Vagina (tissue), 2 donors: ENCODE measurements around the gene ERGIC1. TPM values are rescaled to one million over a fixed set of nuclear protein-coding genes. Genes with fewer than 3 reads are reported as not detected.
"Not testable (repeated sequence)": the region's sequence is repeated elsewhere in the genome, so short reads cannot be mapped to it uniquely, and the experiment has no call there.

ENCODE experiments used
- DNase-seq, 2 donors: peaks; one replicate each; pipeline ENCODE4 v3.0.0-alpha.2; 2017; ENCODE audit errors: extremely low spot score in 2 of 2
- H3K27ac ChIP-seq: fragments of 200-600 bp; sonication (generic); one replicate; pipeline ENCODE4 v1.5.1; 2019
- H3K27me3 ChIP-seq: fragments of 200-600 bp; sonication (generic); one replicate; pipeline ENCODE4 v1.5.1; 2019
- H3K36me3 ChIP-seq, 2 donors: fragments of 200-600 bp; sonication (generic); one replicate each; pipeline ENCODE4 v1.5.1; 2017 to 2019
- H3K4me1 ChIP-seq: fragments of 200-600 bp; sonication (generic); one replicate; pipeline ENCODE4 v1.5.1; 2019
- H3K4me3 ChIP-seq, 2 donors: fragments of 200-600 bp; sonication (generic); 1 replicate in 1 of 2; 2 replicates in 1 of 2; pipeline ENCODE4 v1.5.1; 2016 to 2019
- H3K9me3 ChIP-seq: fragments of 200-600 bp; sonication (generic); one replicate; pipeline ENCODE4 v1.5.1; 2019
- POLR2A ChIP-seq, 2 donors: fragments of 450-650 bp; IDR thresholded peaks; one replicate each; pipeline ENCODE4 v1.6.1; 2017; ENCODE audit warnings: antibody characterized with exemption in 2 of 2, mild to moderate bottlenecking in 2 of 2, moderate library complexity in 2 of 2
- POLR2AphosphoS5 ChIP-seq, 2 donors: sonication (generic); formaldehyde crosslinking; IDR thresholded peaks; one replicate each; pipeline ENCODE4 v1.9.0; 2017; ENCODE audit warnings: antibody characterized with exemption in 2 of 2, mild to moderate bottlenecking in 2 of 2, low read depth in 1 of 2; ENCODE audit not compliant: insufficient read depth in 1 of 2
- intact Hi-C: fragments of 100-400 bp; cut with DNase I; formaldehyde crosslinking; loops from one replicate; pipeline ENCODE4 v1.15.1; 2023
- total RNA-seq: library from RNA; depleted of rRNA; stranded (reverse); fragments of >200 nt; gene quantifications from one replicate; pipeline ENCODE4 v1.2.3, GENCODE V29; 2016
- TF ChIP-seq, protein P1 (sequence below), 3 experiments: fragments of 450-650 bp in 2 of 3; fragments of 200-600 bp in 1 of 3; sonication (generic) in 1 of 3; IDR thresholded peaks; one replicate each; pipeline ENCODE4 v1.5.1; 2017 to 2019; ENCODE audit warnings: antibody characterized with exemption in 3 of 3, mild to moderate bottlenecking in 2 of 3, moderate library complexity in 2 of 3

ERGIC1 gene
- total RNA-seq, 1 donor from 2014 or later: 97.2 TPM

DNA sequence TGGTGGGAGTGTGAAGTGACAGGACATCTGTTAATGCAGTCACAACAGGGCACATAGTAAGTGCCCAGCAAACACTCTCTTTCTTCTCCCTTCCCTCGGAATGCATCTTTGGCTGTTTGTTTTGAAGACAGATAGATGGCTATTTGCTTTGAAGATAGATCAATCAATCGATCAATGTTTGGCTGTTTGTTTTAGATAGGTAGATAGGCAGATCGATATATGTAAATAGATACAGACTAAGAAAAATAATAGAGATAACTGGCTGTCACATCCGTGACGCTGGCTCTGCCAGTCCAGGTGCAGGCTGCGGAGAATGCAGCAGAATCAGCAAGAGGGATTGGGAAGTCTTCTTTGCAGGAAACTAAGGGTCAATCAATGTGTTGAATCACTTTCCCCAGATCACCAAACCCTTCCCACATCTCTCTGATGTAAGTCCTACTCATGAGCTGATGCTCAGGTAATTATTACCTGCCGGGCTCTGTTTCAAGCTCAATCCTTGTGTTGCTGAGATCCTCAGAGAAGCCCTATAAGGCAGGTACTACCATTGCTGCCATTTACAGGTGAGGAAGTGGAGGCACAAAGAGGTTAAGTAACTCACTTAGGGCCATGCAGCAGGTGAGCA, 60.8 kb downstream of the ERGIC1 start:
- no peaks in the 10 kb centered on the region for H3K36me3 ChIP-seq
- TF ChIP-seq, protein P1, sequence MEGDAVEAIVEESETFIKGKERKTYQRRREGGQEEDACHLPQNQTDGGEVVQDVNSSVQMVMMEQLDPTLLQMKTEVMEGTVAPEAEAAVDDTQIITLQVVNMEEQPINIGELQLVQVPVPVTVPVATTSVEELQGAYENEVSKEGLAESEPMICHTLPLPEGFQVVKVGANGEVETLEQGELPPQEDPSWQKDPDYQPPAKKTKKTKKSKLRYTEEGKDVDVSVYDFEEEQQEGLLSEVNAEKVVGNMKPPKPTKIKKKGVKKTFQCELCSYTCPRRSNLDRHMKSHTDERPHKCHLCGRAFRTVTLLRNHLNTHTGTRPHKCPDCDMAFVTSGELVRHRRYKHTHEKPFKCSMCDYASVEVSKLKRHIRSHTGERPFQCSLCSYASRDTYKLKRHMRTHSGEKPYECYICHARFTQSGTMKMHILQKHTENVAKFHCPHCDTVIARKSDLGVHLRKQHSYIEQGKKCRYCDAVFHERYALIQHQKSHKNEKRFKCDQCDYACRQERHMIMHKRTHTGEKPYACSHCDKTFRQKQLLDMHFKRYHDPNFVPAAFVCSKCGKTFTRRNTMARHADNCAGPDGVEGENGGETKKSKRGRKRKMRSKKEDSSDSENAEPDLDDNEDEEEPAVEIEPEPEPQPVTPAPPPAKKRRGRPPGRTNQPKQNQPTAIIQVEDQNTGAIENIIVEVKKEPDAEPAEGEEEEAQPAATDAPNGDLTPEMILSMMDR (IDR thresholded peaks at IDR 0.05): no peak
- TF ChIP-seq POLR2A (IDR thresholded peaks at IDR 0.05) (no peak), POLR2AphosphoS5 (IDR thresholded peaks at IDR 0.05; ENCODE audit: insufficient read depth in 1 of 2, low read depth in 1 of 2) (no peak)
- H3K27me3 ChIP-seq: no peaks in the 10 kb centered on the region
- H3K9me3 ChIP-seq: no peaks in the 10 kb centered on the region
- peak overlapping the region; percentile 95 for H3K27ac ChIP-seq
- no peak for DNase-seq
- no peak overlapping the region for H3K4me3 ChIP-seq
- H3K4me1 ChIP-seq: peaks cover 34% of the 10 kb centered on the region
- intact Hi-C loops: no loop called here

DNA sequence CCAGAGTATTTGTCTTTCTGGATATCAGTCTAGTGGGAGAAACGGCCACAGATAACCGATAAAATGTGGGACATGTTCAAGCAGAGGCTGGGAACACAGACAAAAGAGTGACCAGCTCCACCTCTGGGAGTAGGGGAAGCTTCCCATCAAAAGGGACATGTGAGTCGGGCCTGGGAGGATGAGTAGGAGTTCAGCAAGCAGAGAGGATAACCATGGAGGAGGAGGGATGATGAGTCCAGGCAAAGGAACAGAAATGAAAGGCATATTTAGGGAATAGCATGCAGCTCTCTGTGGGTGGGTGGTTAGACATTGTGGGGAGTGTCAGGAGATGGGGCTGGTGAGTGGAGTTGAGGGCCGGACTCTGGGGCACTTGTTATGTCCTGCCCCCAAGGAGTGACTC, 61.5 kb downstream of the ERGIC1 start:
- intact Hi-C loops: no loop called here
- Histone ChIP-seq H3K4me1 (peaks cover 40% of the 10 kb centered on the region), H3K9me3 (no peaks in the 10 kb centered on the region), H3K27ac (peak overlapping the region; percentile 95), H3K4me3 (no peak overlapping the region), H3K36me3 (no peaks in the 10 kb centered on the region), H3K27me3 (no peaks in the 10 kb centered on the region)
- TF ChIP-seq POLR2AphosphoS5 (IDR thresholded peaks at IDR 0.05; ENCODE audit: insufficient read depth in 1 of 2, low read depth in 1 of 2): no peak
- no peak for TF ChIP-seq POLR2A (IDR thresholded peaks at IDR 0.05)
- TF ChIP-seq, protein P1 (IDR thresholded peaks at IDR 0.05): no peak
- DNase-seq: no peak

DNA sequence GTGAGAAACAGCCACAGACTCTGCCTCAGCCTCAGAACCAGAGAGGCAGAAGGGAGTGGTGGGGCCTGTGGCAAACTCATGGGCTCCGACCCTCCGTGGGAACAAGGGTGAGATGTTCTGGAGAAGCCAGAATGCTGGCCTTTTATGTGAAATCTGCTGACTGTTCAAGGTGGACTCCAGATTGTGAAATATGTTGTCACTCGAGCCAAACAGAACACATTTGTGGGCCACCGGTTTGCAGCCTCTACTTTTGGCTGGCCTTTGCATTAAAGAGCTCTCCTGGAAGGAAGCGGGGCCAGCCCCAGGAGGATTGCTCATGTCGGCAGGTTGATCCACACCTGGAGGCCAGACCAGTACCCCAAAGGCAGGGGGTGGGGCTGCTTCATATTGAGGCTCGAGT, 62.4 kb downstream of the ERGIC1 start:
- Histone ChIP-seq H3K27ac (peak overlapping the region; percentile 95), H3K27me3 (no peaks in the 10 kb centered on the region), H3K4me1 (peaks cover 49% of the 10 kb centered on the region), H3K36me3 (no peaks in the 10 kb centered on the region), H3K4me3 (no peak overlapping the region), H3K9me3 (no peaks in the 10 kb centered on the region)
- no peak for DNase-seq
- intact Hi-C loops: no loop called here
- TF ChIP-seq, protein P1 (IDR thresholded peaks at IDR 0.05): no peak
- TF ChIP-seq POLR2AphosphoS5 (IDR thresholded peaks at IDR 0.05; ENCODE audit: insufficient read depth in 1 of 2, low read depth in 1 of 2): peak in 1 of 2 donors; percentile 31
- TF ChIP-seq POLR2A (IDR thresholded peaks at IDR 0.05): no peak

DNA sequence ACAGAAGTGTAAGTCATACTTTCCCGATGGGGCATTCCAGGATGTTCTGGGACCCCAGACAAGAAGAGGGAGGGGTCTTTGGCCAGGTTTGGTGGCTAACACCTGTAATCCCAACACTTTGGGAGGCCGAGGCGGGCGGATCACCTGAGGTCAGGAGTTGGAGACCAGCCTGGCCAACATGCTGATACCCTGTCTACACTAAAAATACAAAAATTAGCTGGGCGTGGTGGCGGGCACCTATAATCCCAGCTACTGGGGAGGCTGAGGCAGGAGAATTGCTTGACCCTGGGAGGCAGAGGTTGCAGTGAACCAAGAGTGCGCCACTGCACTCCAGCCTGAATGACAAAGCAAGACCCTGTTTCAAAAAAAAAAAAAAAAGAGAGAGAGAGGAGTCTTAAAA, 63.0 kb downstream of the ERGIC1 start:
- DNase-seq, H3K4me3 ChIP-seq, intact Hi-C loops: not testable (repeated sequence)

DNA sequence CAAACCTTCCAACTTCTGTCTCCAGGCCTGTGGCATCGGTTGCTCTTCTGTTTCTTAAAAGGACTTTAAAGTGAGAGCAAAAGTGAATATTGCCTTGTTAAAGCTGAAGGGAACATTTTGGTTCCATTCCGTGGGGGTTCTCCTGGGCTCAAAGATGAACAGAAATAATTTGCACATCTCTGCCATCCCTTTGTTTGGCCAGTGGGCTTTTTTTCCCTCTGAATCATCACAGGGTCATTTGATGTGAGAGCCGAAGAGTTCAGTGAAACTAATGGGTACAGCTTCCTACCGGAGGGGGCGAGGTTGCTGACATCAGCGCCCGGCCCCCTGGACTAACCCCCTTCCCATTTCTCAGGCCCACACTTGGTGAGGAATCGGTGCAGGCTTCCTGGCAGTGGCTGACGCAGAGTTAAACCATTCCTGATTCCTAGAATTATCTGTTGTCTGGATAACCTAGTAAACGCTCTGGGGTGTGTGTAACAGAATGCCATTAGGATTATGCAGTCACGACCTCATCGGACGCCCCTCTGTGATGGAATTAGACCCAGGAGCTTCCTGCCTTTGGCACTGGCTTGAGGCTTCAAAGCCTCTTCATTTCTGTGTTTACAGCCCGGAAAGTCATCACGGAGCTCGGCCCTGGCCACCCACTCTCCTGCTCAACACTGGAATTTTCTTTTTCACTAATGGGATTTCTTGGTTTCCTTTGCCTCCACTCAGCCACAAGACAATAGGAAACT, 63.6 kb downstream of the ERGIC1 start:
- Histone ChIP-seq H3K27ac (peak overlapping the region; percentile 95), H3K4me3 (peak overlapping the region in 1 of 2 donors; percentile 11), H3K27me3 (no peaks in the 10 kb centered on the region), H3K4me1 (peaks cover 61% of the 10 kb centered on the region), H3K36me3 (no peaks in the 10 kb centered on the region), H3K9me3 (no peaks in the 10 kb centered on the region)
- intact Hi-C loops: no loop called here
- peak; percentile 18 to 53 for TF ChIP-seq POLR2AphosphoS5 (IDR thresholded peaks at IDR 0.05; ENCODE audit: insufficient read depth in 1 of 2, low read depth in 1 of 2)
- no peak for TF ChIP-seq POLR2A (IDR thresholded peaks at IDR 0.05)
- DNase-seq: no peak

More for the DNA sequence above, 63.0 kb downstream of the ERGIC1 start:
- peaks cover 55% of the 10 kb centered on the region for H3K4me1 ChIP-seq
- not testable (repeated sequence) for H3K9me3 ChIP-seq, H3K27me3 ChIP-seq, H3K36me3 ChIP-seq
- peak overlapping the region; percentile 95 for H3K27ac ChIP-seq
